GM19193 (cell line): ENCODE measurements around the gene SNTB2.
A peak's percentile ranks its signal among the peaks of the same experiment; 100 is the strongest.

Experiments used
- POLR2A ChIP-seq: IDR thresholded peaks from 4 replicates; pipeline ENCODE4 v1.6.1; 2011; ENCODE audit not compliant: insufficient read depth, insufficient read length; ENCODE audit errors: extremely low read depth

Gene SNTB2

GRCh38 chr16:69301187-69301586, 114.2 kb downstream of the SNTB2 start:
- TF ChIP-seq POLR2A = no peak

GRCh38 chr16:69301861-69302260, 114.9 kb downstream of the SNTB2 start:
- TF ChIP-seq POLR2A = no peak

- no peak for TF ChIP-seq POLR2A
Measured at GRCh38 chr16:69302301-69302700, 115.3 kb downstream of the SNTB2 start.

GRCh38 chr16:69306031-69306430, 119.1 kb downstream of the SNTB2 start:
- no peak for TF ChIP-seq POLR2A

GRCh38 chr16:69307091-69307490, 120.1 kb downstream of the SNTB2 start:
- no peak for TF ChIP-seq POLR2A

GRCh38 chr16:69307856-69308255, 120.9 kb downstream of the SNTB2 start:
- TF ChIP-seq POLR2A = no peak

DNA sequence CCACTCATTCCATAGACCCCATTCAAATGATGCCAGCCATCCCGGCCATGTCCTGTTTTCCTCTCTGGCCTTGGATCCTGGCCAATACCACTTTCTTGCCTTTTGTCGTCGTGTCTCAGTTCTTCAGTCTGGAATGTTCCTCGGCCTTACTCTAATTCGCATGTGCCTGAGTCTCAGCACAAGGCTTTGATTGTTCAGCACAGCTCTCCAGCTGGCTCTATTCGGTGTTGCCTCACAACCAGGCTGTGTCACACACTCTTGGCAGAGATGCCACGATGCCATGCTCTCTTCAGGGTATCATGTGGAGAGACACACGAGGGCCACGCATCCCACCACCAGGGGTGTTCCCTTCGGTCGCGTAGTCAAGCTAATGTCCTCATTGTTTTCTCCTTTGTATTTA, 122.4 kb downstream of the SNTB2 start:
- no peak for TF ChIP-seq POLR2A

GRCh38 chr16:69310653-69311532, 123.9 kb downstream of the SNTB2 start, which contains the start of gene VPS4A:
Gene VPS4A, plus strand, starts transcription at chr16:69311350. Its CDS starts 162 bp downstream, at chr16:69311512.
- peak; percentile 77 for TF ChIP-seq POLR2A

- TF ChIP-seq POLR2A = no peak
Measured at GRCh38 chr16:69311533-69312387, 124.8 kb downstream of the SNTB2 start.

- no peak for TF ChIP-seq POLR2A
Measured at GRCh38 chr16:69313469-69313868, 126.5 kb downstream of the SNTB2 start.

GRCh38 chr16:69314534-69314933, 127.6 kb downstream of the SNTB2 start:
- no peak for TF ChIP-seq POLR2A

GRCh38 chr16:69315486-69316311, 128.7 kb downstream of the SNTB2 start:
- no peak for TF ChIP-seq POLR2A

GRCh38 chr16:69316595-69317034, 129.7 kb downstream of the SNTB2 start:
- no peak for TF ChIP-seq POLR2A

GRCh38 chr16:69318177-69318910, 131.4 kb downstream of the SNTB2 start:
- no peak for TF ChIP-seq POLR2A

- TF ChIP-seq POLR2A = no peak
Measured at GRCh38 chr16:69318911-69319289, 131.9 kb downstream of the SNTB2 start.

GRCh38 chr16:69319381-69319780, 132.4 kb downstream of the SNTB2 start:
- TF ChIP-seq POLR2A = no peak
